ENCODE results near the gene MTFP1.

GRCh38 chr22:30447656-30448055, 22.1 kb downstream of the MTFP1 start:
- TF ChIP-seq CTCF (conservative IDR thresholded peaks at IDR 0.05; ENCODE audit: low read length) (no peak), EZH2phosphoT487 (IDR thresholded peaks at IDR 0.05; ENCODE audit: borderline replicate concordance) (no peak)
